ENCODE data around the gene ADTRP.
"Not testable (repeated sequence)": the region's sequence is repeated elsewhere in the genome, so short reads cannot be mapped to it uniquely, and the experiment has no call there.

Gene ADTRP

DNA sequence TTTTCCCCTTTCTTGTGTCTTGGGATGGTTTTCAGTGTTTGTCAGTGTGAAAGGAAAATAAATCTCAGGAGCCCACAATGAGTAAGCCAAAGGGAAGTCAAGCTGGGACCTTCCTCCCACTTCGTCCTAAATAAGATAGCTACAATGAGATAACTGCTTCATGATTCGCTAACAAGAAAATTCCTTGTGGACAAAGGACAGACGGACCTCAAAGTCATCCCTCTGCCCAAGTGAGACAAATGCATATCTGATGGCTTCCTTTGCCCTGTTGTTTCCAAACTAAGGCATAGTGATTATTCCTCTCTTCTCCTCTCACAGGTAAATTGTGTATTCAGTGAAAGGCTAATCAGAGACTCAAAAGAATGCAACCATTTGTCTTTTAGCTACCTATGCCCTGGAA lies 26.1 kb upstream of the ADTRP start:
- no peaks in the 10 kb centered on the region for H3K36me3 ChIP-seq (ENCODE audit: control insufficient read depth in 1 of 2, insufficient read depth in 2 of 2, low read length in 2 of 2)
- no peaks in the 10 kb centered on the region for H3K27me3 ChIP-seq (ENCODE audit: control insufficient read depth in 1 of 2, insufficient read depth in 2 of 2, low read length in 2 of 2)
- no peak overlapping the region for H3K4me3 ChIP-seq (ENCODE audit: low read depth in 1 of 2, low read length in 2 of 2)
- peaks cover 18 to 32% of the 10 kb centered on the region in 2 donors for H3K4me1 ChIP-seq (ENCODE audit: control insufficient read depth in 1 of 2, insufficient read depth in 2 of 2, low read length in 2 of 2)
- H3K9ac ChIP-seq (ENCODE audit: low read depth in 1 of 2, low read length in 2 of 2): no peak overlapping the region
- H3K9me3 ChIP-seq (ENCODE audit: control insufficient read depth in 1 of 2, low read length in 2 of 2): no peaks in the 10 kb centered on the region
- H3K27ac ChIP-seq (ENCODE audit: low read depth, low read length): no peak overlapping the region

DNA sequence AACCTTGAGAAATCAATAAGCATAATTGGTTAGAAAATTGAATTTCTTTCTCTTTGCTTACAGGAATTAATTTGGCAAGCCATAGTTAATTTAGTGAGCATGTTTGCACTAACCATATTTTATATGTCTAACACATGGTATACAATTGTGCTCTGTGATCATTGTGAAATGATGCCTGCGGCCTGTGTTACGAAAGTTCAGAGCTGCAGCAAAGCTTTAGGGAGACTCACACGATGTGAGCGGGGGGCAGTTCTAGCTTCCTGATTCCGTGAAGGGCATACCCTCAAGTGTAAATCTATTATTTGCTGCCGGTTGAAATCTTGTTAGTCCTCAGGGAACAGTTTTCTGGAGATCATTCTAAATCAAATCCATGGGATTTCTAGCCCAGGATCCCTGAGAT lies 25.5 kb upstream of the ADTRP start:
- peaks cover 16 to 26% of the 10 kb centered on the region in 2 donors for H3K4me1 ChIP-seq (ENCODE audit: control insufficient read depth in 1 of 2, insufficient read depth in 2 of 2, low read length in 2 of 2)
- no peaks in the 10 kb centered on the region for H3K27me3 ChIP-seq (ENCODE audit: control insufficient read depth in 1 of 2, insufficient read depth in 2 of 2, low read length in 2 of 2)
- H3K27ac ChIP-seq (ENCODE audit: low read depth, low read length): no peak overlapping the region
- H3K9ac ChIP-seq (ENCODE audit: low read depth in 1 of 2, low read length in 2 of 2): no peak overlapping the region
- no peak overlapping the region for H3K4me3 ChIP-seq (ENCODE audit: low read depth in 1 of 2, low read length in 2 of 2)
- no peaks in the 10 kb centered on the region for H3K36me3 ChIP-seq (ENCODE audit: control insufficient read depth in 1 of 2, insufficient read depth in 2 of 2, low read length in 2 of 2)
- H3K9me3 ChIP-seq (ENCODE audit: control insufficient read depth in 1 of 2, low read length in 2 of 2): no peaks in the 10 kb centered on the region

DNA sequence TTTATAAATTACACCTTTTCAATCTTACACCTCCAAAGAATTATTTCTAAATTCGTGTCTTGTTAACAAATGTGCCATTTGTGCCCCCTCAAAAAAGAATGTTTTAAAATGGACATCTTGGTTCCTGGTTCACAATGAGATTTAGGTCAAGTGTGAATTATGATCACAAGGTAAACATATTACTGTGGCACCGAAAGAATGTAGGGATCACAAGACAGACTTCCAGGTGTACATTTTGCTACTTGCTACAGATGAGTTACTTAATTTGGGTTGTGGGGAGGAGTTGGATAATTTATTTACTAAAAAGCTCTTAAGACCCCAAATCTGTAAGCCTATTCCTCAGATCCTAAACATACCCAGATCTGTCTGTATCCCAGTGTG lies 25.0 kb upstream of the ADTRP start:
- Histone ChIP-seq H3K9ac (ENCODE audit: low read depth in 1 of 2, low read length in 2 of 2) (no peak overlapping the region), H3K4me3 (ENCODE audit: low read depth in 1 of 2, low read length in 2 of 2) (no peak overlapping the region), H3K9me3 (ENCODE audit: control insufficient read depth in 1 of 2, low read length in 2 of 2) (no peaks in the 10 kb centered on the region), H3K4me1 (ENCODE audit: control insufficient read depth in 1 of 2, insufficient read depth in 2 of 2, low read length in 2 of 2) (peaks cover 16 to 24% of the 10 kb centered on the region in 2 donors), H3K36me3 (ENCODE audit: control insufficient read depth in 1 of 2, insufficient read depth in 2 of 2, low read length in 2 of 2) (no peaks in the 10 kb centered on the region), H3K27ac (ENCODE audit: low read depth, low read length) (no peak overlapping the region), H3K27me3 (ENCODE audit: control insufficient read depth in 1 of 2, insufficient read depth in 2 of 2, low read length in 2 of 2) (no peaks in the 10 kb centered on the region)

DNA sequence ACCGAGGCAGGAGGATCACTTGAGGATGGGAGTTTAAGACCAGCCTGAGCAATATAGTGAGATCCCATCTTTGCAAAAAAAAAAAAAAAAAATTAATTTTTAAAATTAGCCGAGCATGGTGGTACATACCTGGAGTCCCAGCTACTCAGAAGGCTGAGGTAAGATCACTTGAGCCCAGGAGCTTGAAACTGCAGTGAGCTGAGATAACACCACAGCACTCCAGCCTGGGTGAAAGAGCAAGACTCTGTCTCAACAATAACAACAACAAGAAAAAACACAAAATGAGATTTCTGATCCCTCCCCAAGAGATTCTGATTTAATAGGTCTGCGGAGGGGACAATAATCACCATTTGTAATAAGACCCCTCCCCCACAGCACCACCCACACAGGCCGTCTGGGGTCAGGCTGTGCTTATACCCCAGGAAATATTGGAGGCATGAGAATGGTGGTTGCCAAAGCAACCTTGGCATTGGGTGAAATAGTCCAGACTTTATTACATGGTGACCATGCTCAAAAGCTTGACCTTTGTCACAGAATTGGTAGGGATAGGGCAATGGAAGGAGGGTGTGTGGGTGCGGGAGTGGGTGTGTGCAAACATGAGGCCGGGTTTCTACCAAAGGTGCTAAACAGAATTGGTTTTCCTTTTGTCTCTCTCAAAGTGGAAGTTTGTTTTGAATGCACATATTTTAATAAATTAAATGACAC lies 24.4 kb upstream of the ADTRP start:
- no peak overlapping the region for H3K4me3 ChIP-seq (ENCODE audit: low read depth in 1 of 2, low read length in 2 of 2)
- peaks cover 16 to 24% of the 10 kb centered on the region in 2 donors for H3K4me1 ChIP-seq (ENCODE audit: control insufficient read depth in 1 of 2, insufficient read depth in 2 of 2, low read length in 2 of 2)
- H3K27ac ChIP-seq (ENCODE audit: low read depth, low read length): no peak overlapping the region
- H3K36me3 ChIP-seq (ENCODE audit: control insufficient read depth in 1 of 2, insufficient read depth in 2 of 2, low read length in 2 of 2): no peaks in the 10 kb centered on the region
- H3K27me3 ChIP-seq (ENCODE audit: control insufficient read depth in 1 of 2, insufficient read depth in 2 of 2, low read length in 2 of 2): no peaks in the 10 kb centered on the region
- no peaks in the 10 kb centered on the region for H3K9me3 ChIP-seq (ENCODE audit: control insufficient read depth in 1 of 2, low read length in 2 of 2)
- no peak overlapping the region for H3K9ac ChIP-seq (ENCODE audit: low read depth in 1 of 2, low read length in 2 of 2)

DNA sequence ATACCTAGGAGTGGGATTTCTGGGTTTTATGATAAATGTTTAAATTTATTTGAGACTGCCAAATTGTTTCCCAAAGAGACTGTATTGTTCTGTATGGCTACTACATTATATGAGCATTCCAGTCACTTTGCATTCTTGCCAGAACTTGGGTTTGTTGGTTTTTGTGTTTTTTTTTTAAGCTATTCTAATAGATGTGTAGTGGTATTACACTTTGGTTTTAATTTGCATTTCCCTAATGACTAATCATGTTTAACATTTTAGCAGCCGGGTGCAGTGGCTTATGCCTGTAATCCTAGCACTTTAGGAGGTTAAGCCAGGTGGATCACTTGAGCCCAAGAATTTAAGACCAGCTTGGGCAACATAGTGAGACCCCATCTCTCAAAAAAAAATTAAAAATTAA lies 21.9 kb upstream of the ADTRP start:
- H3K4me1 ChIP-seq (ENCODE audit: control insufficient read depth in 1 of 2, insufficient read depth in 2 of 2, low read length in 2 of 2): peaks cover 16 to 17% of the 10 kb centered on the region in 2 donors
- H3K9ac ChIP-seq (ENCODE audit: low read depth in 1 of 2, low read length in 2 of 2); H3K36me3 ChIP-seq (ENCODE audit: control insufficient read depth in 1 of 2, insufficient read depth in 2 of 2, low read length in 2 of 2); H3K4me3 ChIP-seq (ENCODE audit: low read depth in 1 of 2, low read length in 2 of 2); H3K9me3 ChIP-seq (ENCODE audit: control insufficient read depth in 1 of 2, low read length in 2 of 2); H3K27ac ChIP-seq (ENCODE audit: low read depth, low read length); H3K27me3 ChIP-seq (ENCODE audit: control insufficient read depth in 1 of 2, insufficient read depth in 2 of 2, low read length in 2 of 2): not testable (repeated sequence)

DNA sequence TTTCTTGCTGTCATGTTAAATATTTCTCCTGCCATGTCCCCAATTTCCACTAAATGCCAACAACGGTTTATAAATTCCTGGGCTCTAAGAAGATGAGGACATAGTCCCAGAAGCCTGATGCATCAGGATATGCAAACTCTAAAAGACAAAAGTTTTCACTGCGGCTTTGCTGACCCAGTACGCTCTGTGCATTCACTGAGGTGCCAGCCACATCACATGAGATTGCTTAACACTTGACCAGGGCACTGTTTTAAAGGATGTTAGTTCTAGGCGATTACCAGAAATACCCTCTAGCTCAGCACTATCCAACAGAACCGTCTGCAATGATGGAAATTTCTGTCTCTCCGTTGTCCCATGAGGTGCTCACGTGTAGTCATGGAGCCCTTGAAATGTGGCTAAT lies 19.9 kb upstream of the ADTRP start:
- H3K9ac ChIP-seq (ENCODE audit: low read depth in 1 of 2, low read length in 2 of 2): no peak overlapping the region
- no peaks in the 10 kb centered on the region for H3K9me3 ChIP-seq (ENCODE audit: control insufficient read depth in 1 of 2, low read length in 2 of 2)
- H3K36me3 ChIP-seq (ENCODE audit: control insufficient read depth in 1 of 2, insufficient read depth in 2 of 2, low read length in 2 of 2): no peaks in the 10 kb centered on the region
- H3K27ac ChIP-seq (ENCODE audit: low read depth, low read length): no peak overlapping the region
- H3K4me3 ChIP-seq (ENCODE audit: low read depth in 1 of 2, low read length in 2 of 2): no peak overlapping the region
- H3K27me3 ChIP-seq (ENCODE audit: control insufficient read depth in 1 of 2, insufficient read depth in 2 of 2, low read length in 2 of 2): no peaks in the 10 kb centered on the region
- H3K4me1 ChIP-seq (ENCODE audit: control insufficient read depth in 1 of 2, insufficient read depth in 2 of 2, low read length in 2 of 2): peaks cover 7 to 14% of the 10 kb centered on the region in 2 donors

DNA sequence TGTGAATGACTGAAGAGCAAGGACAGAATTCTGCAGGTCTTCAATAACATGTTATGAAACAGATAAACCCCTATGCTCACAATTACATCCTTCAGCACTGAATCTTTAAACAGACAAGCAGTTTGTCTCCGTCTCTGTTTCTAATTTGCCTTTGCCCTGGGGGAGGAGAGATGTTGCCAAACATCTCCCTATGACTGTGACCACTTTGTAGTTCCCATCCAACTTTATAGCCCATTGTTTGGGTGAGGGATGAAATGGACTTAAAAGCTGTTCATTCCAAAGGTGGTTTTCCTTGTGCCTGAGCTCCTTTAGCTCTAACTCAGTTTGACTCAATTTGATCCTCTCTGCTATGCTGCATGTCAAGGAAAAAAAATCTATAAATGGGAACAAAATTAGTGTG lies 19.5 kb upstream of the ADTRP start:
- Histone ChIP-seq H3K9me3 (ENCODE audit: control insufficient read depth in 1 of 2, low read length in 2 of 2) (no peaks in the 10 kb centered on the region), H3K27ac (ENCODE audit: low read depth, low read length) (no peak overlapping the region), H3K4me3 (ENCODE audit: low read depth in 1 of 2, low read length in 2 of 2) (no peak overlapping the region), H3K27me3 (ENCODE audit: control insufficient read depth in 1 of 2, insufficient read depth in 2 of 2, low read length in 2 of 2) (no peaks in the 10 kb centered on the region), H3K9ac (ENCODE audit: low read depth in 1 of 2, low read length in 2 of 2) (no peak overlapping the region), H3K36me3 (ENCODE audit: control insufficient read depth in 1 of 2, insufficient read depth in 2 of 2, low read length in 2 of 2) (no peaks in the 10 kb centered on the region), H3K4me1 (ENCODE audit: control insufficient read depth in 1 of 2, insufficient read depth in 2 of 2, low read length in 2 of 2) (peaks cover 5 to 9% of the 10 kb centered on the region in 2 donors)

DNA sequence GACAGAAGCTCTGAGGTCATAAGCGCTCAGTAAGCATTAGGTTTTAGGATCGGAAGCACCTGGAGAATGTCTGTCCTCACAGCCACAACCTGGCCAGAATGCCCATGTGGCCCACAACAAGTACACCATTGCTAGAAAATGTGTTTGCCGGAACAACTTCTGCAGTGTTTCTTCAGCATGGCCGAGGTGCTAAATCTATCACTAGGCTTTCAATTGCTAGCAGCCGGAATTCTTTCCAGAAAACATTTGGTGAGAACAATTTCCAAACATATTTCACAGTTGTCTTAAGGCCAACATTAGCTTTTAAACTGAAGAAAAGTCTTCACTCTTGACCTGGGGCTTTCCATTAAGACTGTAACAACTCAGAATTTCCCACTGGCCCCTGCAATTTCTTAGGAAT lies 18.2 kb upstream of the ADTRP start:
- H3K4me1 ChIP-seq (ENCODE audit: control insufficient read depth in 1 of 2, insufficient read depth in 2 of 2, low read length in 2 of 2): peaks cover 0 to 6% of the 10 kb centered on the region in 2 donors
- H3K36me3 ChIP-seq (ENCODE audit: control insufficient read depth in 1 of 2, insufficient read depth in 2 of 2, low read length in 2 of 2): no peaks in the 10 kb centered on the region
- no peaks in the 10 kb centered on the region for H3K27me3 ChIP-seq (ENCODE audit: control insufficient read depth in 1 of 2, insufficient read depth in 2 of 2, low read length in 2 of 2)

DNA sequence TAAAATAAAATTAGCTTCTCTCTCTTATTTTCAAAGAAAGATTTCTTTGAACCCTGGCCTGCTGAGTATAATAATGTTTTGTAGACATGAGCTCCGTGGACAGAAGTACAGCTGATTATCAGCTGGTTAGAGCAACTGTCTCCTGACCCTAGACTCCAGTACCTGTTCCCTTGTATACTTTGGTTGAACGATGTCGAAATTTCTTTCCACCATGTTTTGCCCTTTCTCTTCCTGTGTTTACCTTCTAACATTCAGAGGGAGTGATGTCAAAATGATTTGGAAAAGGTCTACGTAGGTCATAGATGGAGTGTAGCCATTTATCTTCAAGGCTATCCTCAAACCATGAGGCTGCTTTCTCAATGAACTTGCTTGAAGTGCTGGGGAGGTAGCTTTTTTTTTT lies 16.8 kb upstream of the ADTRP start:
- no peaks in the 10 kb centered on the region for H3K27me3 ChIP-seq (ENCODE audit: control insufficient read depth in 1 of 2, insufficient read depth in 2 of 2, low read length in 2 of 2)
- H3K27ac ChIP-seq (ENCODE audit: low read depth, low read length): no peak overlapping the region
- no peak overlapping the region for H3K9ac ChIP-seq (ENCODE audit: low read depth in 1 of 2, low read length in 2 of 2)
- H3K4me3 ChIP-seq (ENCODE audit: low read depth in 1 of 2, low read length in 2 of 2): no peak overlapping the region
- H3K36me3 ChIP-seq (ENCODE audit: control insufficient read depth in 1 of 2, insufficient read depth in 2 of 2, low read length in 2 of 2): no peaks in the 10 kb centered on the region
- peaks cover 0 to 6% of the 10 kb centered on the region in 2 donors for H3K4me1 ChIP-seq (ENCODE audit: control insufficient read depth in 1 of 2, insufficient read depth in 2 of 2, low read length in 2 of 2)
- no peaks in the 10 kb centered on the region for H3K9me3 ChIP-seq (ENCODE audit: control insufficient read depth in 1 of 2, low read length in 2 of 2)

More for the DNA sequence above, 18.2 kb upstream of the ADTRP start:
- Histone ChIP-seq H3K9me3 (ENCODE audit: control insufficient read depth in 1 of 2, low read length in 2 of 2) (no peaks in the 10 kb centered on the region), H3K4me3 (ENCODE audit: low read depth in 1 of 2, low read length in 2 of 2) (no peak overlapping the region), H3K9ac (ENCODE audit: low read depth in 1 of 2, low read length in 2 of 2) (no peak overlapping the region), H3K27ac (ENCODE audit: low read depth, low read length) (no peak overlapping the region)

DNA sequence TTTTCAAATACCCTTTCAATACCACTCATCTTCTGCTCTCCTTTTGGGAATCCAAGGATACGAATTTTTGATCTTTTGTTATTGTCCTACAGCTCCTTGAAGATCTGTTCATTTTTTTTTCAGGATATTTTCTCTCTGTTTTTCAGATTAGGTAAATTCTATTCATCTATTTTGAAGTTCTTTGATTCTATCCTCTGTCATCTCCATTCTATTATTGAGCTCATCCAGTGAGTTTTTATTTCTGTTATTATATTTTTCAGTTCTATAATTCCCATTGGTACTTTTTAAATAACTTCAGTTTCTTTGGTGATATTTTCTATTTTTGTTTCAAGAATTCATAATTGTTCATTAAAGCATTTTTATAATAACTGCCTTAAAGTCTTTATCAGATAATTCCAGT lies 14.7 kb upstream of the ADTRP start:
- H3K4me1 ChIP-seq (ENCODE audit: control insufficient read depth in 1 of 2, insufficient read depth in 2 of 2, low read length in 2 of 2): peaks cover 0 to 6% of the 10 kb centered on the region in 2 donors
- H3K27me3 ChIP-seq (ENCODE audit: control insufficient read depth in 1 of 2, insufficient read depth in 2 of 2, low read length in 2 of 2): no peaks in the 10 kb centered on the region
- H3K36me3 ChIP-seq (ENCODE audit: control insufficient read depth in 1 of 2, insufficient read depth in 2 of 2, low read length in 2 of 2): no peaks in the 10 kb centered on the region
- no peaks in the 10 kb centered on the region for H3K9me3 ChIP-seq (ENCODE audit: control insufficient read depth in 1 of 2, low read length in 2 of 2)
- H3K4me3 ChIP-seq (ENCODE audit: low read depth in 1 of 2, low read length in 2 of 2): no peak overlapping the region
- no peak overlapping the region for H3K9ac ChIP-seq (ENCODE audit: low read depth in 1 of 2, low read length in 2 of 2)
- H3K27ac ChIP-seq (ENCODE audit: low read depth, low read length): no peak overlapping the region
